GM21717 (cell line): ENCODE data around the gene ACCSL.

Experiments
- ATAC-seq: cut with Tn5 transposase; IDR thresholded peaks from one replicate; pipeline ENCODE4 v1.9.1; 2021; ENCODE audit warnings: mild to moderate bottlenecking, moderate library complexity; ENCODE audit not compliant: unreplicated experiment

The ACCSL gene

DNA sequence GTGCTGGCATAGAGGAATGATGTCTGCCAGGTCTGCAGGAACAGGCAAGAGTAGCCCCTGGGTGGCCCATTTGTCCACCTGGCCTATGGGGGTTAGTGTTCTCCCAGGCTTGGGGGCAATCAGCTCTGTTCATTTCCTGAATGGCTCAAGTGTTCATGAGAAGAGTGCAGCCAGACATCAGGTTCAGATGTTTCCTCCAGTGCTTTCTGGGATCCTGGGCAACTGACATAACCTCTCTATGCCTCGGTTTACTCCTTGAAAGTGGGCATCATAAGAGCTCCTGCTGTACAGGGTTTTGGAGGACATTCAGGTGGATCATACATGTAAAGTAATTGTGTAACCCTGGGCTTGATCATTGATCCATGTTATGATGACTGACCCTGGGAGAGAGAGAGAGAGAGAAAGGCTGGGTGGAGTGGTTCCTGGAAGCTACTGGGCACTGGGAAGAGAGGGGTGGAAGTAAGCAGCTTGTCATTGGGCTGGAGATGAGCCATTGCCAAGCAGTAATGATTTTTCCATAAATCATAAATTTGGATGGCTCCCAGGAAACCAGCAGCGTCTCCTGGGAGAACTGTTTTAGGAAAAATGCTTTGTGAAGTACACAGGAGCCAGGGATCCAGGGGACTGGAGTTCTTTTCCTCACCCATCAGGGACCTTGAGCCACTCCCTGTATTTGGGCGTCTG is 30.2 kb upstream of the ACCSL start:
- no peak for ATAC-seq

DNA sequence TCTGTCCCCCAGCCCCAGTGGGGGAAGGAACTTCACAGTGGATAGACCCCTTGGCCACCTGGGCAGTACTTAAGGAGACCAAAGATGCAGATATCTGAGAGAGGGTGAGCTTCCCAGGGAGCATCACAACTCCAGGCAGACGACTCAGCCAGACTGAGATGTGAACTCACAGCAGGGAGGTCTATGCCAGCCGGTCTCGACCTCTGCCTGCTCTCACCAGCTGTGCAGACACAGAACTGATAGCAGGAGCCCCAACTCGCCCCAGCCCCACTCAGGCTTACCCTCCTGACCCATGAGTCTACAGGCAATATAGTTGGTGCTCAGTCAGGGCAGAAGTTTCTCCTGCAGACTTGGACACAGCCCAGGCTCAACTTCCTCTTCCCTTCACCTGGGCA is 29.7 kb upstream of the ACCSL start:
- ATAC-seq = no peak

DNA sequence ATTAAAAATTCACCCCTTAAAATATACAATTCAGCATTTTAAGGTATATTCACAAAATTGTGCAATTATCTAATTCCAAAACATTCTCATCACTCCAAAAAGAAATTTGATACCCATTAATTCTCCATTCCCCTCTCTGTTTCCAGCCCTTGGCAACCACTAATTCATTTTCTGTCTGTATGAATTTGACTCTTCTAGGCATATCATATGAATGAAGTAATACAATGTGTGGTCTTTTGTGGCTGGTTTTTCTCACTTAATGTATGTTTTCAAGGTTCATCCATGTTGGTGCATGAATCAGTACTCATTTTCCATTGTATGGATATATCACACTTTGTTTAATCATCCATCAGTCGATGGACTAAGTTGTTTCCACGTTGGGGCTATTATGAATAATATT is 29.0 kb upstream of the ACCSL start:
- no peak for ATAC-seq

DNA sequence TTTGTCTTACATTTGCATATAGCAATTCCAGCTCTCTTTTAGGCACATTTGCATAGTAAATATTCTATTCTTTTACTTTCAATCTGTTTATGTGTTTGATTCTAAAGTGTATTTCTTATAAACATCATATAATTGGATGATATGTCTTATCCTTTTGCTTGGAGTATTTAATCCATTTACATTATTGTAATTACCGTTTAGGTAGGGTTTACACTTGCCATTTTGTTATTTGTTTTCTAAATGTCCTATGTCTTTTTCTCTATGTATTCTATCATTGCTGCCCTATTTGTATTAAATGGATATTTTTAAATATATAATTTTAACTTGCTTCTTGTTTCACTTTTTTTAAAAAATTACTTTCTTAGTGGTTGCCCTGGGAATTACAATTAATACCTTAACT is 22.8 kb upstream of the ACCSL start:
- ATAC-seq = no peak

DNA sequence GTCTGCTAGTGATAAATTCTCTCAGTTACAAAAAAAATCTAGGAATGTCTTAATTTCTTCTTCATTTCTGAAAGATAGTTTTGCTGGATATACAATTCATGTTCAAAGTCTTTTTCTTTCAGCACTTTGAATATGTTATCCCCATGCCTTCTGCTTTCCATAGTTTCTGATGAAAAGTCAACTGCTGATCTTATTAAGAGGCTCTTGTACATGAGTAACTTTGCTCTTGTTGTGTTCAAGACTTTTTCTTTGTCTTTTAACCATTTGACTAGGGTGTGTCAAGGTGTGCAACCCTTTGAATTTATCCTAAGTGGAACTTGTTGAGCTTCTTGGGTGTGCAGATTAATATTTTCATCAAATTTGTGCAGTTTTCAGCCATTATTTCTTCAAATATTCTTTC is 22.1 kb upstream of the ACCSL start:
- ATAC-seq = no peak

DNA sequence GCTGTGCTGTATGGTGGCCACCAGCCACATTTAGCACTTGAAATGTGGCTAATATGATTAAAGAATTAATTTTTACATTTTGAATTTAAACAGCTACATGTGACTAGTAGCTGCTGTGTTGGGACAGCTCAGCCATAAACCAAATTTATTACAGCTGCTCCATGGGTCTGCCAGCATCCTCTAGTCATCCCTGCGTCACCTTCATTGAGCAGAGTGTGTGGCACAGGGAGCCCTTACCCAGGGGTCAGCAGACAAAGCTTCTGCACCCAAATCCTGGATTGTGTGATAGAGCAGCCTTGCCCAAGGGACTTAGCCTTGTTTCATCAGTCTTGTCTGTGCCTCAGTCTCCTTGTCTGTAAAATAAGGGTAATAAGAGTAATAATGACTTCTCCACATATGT is 19.4 kb upstream of the ACCSL start:
- no peak for ATAC-seq

DNA sequence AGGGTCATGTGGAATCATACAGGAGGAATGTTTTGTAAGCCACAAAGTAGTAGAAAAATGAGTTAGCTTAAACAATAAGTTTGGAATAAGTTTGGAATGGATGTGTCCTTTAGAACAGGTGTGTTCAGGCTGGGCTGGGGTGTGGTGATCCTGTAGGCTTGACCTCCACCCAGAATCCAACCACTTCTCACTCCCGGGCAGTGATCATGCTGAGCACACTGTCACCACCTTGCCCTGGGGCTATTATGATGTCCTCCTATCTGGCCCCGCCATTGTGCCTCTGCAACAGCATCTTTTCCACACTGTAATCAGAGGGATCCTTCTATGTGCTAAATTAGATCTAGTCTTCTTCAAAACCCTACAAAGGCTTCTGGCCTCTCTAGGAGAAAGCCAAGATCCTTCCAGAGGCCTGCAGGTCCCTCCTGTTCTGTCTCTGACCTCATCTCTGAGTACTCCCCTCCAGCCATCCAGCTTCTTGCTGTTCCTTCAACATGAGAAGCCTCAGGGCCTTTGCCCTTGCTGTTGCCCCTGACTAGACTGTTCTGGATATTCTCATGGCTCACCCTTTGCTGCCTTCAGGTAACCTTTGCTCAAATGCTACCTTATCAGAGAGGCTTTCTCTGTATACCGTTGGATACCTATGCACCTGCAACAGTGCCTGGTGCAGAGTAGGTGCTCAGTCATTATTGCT is 18.8 kb upstream of the ACCSL start:
- ATAC-seq = no peak

GRCh38 chr11:44029507-44029845 is 18.3 kb upstream of the ACCSL start:
- ATAC-seq = no peak

DNA sequence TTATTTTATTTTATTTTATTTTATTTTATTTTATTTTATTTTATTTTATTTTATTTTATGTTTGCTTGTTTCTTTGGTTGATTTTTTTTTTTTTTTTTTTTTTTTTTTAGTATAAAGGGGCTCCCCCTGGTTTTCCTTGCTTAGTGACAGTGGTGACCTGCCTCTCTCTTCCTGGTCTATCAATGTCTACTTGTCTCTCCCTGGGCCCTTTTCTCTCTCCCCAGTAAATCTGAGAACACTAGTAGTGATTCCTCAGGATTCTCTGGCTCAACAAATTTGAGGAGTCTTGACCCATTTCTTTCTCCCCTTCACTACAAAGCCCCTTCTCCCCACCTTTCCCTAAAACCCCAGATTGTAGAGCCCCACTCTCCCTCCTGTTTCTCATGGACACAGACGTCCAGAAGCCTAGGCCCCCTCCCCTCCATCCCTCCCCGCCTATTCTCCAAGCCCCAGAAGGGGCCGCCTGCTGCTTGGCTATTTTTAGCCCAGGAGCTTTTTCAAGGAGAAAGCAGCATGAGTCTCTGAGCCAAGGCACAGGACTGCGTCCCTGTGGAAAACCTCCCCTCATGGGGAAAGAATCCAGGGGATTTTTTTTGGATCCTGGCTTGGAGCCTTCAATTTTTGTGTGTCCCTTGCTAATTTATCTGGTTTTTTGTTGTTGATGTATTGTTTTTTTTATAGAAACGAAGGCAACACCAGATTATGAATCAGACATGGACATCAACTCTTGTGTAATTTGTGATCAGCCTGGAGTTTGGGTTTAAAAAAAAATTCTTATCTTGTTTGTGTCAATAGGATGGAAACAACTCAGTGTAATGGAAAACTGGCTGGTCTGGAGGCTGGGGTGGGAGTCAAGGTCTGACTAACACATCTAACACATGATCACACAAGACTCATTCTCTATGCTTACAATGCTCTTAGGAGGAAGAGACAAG is 17.5 kb upstream of the ACCSL start:
- ATAC-seq = no peak

DNA sequence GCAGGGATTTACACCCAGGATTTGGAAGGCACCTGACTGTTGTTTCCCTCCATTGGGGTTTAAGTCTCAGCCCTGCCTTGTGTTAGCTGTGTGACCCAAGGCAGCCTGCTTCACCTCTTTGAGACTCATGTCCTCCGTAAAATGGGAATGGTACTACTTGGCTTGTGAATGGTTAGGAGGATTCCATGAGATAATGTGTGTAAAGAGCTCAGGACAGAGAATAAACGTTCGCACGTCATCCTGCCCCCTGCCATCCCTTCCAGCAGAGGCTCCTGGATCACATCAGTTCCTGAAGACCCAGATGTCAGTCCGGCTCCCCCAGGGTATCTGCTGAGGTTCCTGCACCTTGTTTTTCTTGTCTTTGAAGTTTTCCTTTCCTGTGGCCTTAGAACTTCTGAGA is 16.8 kb upstream of the ACCSL start:
- ATAC-seq = no peak

GRCh38 chr11:44031549-44031948 is 16.2 kb upstream of the ACCSL start:
- no peak for ATAC-seq

GRCh38 chr11:44032299-44033085 is 15.3 kb upstream of the ACCSL start:
- no peak for ATAC-seq

- no peak for ATAC-seq
Observed at GRCh38 chr11:44033411-44033850, 14.3 kb upstream of the ACCSL start.

DNA sequence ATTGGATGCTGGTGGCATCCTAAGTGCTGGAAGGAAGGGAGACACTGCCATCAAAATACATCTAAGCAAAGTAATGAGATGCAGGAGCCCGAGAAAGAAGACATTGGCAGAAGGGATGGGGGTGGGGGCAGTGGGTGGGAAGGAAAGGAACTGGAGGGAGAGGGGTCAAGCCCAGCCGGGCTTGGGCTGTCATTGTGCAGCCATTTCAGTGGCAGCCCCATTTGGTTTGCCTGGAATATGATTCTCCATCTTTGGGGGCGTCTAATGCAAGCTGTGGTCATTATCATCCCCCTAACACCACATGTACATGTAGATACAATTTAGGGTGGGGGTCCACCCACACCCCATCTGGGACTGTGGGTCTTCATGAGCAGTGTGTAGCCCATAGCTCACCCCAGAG is 13.9 kb upstream of the ACCSL start:
- no peak for ATAC-seq

GRCh38 chr11:44034639-44035038 is 13.1 kb upstream of the ACCSL start:
- no peak for ATAC-seq

DNA sequence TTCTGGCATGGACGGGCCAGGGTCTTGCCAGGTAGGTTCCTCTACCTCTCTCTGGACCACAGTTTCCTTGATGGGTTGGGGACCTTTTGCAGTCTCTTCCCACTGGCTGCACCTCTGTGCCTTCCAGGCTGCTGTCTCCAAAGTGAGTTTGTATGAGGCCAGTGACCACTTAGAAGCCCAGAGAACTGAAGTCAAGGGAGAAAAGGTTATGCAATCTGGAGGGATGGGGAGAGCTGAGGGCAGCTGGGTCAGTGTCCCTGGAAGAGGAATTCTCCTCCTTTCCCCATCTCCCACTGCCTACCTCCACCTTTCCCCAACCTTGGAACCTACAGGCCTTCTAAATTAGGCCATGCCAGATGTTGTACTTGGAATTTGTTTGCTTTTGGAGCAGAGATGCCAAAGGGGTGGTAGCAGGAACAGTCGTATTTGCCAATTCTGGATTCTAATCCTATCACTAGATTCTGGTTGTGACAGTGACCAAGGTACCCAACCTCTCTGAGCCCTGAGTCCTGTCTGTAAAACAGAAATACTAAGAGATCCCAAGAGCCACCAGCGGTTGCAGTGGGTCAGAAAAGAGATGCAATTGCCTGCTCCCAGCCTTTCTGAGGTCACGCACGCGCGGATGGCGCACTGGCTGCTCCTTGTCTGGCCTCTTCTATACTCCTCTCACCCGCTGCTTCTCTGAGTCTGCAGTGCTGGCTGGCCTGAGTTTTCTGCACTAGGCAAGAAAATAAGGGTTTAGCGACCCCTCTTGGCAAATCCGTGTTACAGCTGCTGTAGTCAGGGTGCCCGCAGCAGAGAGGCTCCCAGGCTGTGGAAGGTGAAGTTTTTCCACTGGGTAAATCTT is 10.7 kb upstream of the ACCSL start:
- ATAC-seq = peak; percentile 80

GRCh38 chr11:44037658-44037998 is 10.2 kb upstream of the ACCSL start:
- ATAC-seq = no peak

- ATAC-seq = no peak
Observed at GRCh38 chr11:44043157-44043556, 4.6 kb upstream of the ACCSL start.

DNA sequence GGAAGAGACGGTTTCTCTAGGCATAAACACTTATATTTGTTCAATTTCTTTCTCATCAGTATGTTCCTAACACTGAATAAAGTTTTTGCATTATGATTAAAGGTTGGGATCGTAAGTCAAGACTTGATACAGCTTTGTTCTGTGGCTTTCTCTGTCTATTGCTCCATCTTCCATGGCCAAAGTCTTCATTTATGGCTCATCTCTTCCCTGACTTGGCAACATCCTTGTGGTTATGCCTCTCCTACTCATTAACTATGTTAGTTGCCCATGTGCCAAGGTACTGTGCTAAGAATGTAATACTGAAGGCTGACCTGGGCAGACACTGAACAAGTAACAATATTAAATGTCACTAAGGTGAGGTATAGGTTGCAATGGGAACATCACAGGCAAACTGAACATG is 1.6 kb upstream of the ACCSL start:
- ATAC-seq = no peak

DNA sequence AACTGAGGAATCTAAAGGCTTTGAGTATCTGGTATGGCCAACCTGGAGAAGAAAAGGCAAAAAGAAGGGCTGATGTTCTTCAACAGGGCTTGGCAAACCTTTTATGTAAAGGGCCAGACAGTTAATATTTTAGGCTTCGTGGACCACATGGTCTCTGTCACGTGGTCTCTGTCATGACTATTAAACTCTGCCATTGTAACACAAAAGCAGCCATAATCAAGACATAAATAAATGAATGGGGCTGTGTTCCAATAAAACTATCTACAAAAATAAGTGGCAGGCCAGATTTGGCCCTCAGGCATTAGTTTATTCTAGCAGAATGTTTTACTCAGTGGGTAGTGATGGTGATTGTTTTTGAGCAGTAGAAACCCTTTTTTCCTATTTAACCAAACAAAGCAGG is 483 bp upstream of the ACCSL start:
- ATAC-seq = no peak
